Measurements from ENCODE around the gene KCNA3. TPM values are rescaled to one million over a fixed set of nuclear protein-coding genes. Genes with fewer than 3 reads are reported as not detected.

Gene KCNA3
- total RNA-seq, 1 donor from 2014 or later, result 3.6 TPM

DNA sequence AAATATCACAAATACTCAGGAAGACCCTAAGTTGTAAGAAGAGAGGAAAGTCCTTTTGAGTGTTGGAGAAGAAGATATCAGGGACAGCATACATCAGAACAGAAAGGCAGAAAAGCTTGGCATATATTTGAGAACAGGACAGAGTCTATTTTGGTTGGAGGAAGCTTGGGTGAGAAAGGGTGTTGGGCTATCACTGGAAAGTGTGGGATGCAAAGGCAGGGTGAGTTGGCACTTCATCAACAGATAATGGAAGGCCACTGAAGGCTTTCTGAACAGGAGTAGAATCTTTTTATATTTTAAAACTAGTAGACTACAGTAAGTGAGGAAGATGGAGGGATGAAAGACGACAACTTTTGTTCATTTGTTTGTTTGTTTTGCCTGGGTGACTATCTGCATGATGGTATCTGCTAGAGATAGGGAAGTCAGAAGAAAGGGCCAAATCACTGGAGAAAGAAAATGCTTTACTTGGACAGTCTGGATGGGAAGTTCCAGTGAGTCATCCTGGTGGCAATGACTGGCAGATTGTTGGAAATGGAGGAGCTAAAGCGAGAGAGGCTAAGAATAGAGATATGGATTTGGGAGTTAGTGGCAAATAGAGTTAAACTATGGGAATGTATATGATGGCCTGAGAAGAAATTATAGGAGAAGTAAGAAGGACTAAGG is 34.9 kb downstream of the KCNA3 start:
- no peak for DNase-seq (ENCODE audit: low spot score)

DNA sequence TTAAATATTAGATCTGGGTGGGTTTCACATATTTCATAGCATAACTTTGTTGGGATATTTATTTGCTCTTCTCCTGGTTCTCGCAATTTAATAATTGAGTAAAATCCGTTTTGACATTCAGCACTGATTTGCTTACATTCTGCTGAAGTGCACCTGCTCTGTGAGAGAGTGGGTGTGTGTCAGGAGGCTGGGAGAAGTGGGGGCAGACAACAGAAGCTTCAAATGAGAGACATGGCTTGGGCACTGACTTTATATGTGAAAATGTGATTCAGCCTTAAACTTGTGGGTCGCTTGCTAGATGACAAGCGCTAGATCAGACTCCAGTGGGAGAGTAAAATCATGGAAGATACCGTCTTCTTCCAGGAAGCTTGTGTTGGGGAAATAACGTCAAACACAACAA is 36.2 kb downstream of the KCNA3 start:
- no peak for DNase-seq (ENCODE audit: low spot score)

DNA sequence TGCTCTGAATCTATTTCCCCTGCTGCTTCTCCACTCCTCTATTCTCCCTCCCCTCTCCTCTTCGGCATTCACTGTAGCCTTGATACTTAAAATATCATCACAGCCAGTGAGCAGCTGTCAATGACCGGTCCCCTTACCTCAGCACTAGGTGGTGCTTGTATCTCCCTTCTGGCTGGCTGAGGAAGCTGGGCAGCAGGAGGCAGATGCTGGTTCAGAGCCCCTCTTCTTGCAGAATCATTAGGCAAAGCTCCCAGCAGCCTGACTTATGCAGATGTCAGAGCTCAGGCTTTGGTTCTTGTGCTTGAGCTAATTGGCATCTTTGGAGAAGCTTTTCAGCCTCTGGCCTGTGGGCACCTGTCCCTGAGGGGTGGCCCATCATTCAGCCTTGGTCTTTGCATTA is 36.7 kb downstream of the KCNA3 start:
- DNase-seq (ENCODE audit: low spot score), result no peak

DNA sequence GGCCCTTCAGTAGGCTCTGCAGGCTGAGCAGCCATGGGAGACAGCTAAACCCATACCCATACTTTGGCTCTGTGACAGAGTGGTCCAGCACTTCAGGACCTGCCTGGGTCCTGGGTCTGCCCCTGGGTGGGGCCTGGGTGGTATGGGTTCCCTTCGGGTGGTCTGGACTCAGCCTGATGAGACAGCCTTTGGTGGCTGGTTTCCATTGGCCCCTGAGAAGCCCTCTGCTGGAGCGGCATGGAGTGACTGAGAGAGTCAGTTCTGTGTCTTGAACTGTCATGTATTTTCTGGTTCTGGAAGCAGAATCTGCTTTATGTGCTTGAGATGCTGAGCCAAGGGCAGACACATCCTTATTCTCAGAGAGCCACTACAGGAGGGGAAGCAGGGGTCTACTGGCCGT is 37.3 kb downstream of the KCNA3 start:
- no peak for DNase-seq (ENCODE audit: low spot score)

DNA sequence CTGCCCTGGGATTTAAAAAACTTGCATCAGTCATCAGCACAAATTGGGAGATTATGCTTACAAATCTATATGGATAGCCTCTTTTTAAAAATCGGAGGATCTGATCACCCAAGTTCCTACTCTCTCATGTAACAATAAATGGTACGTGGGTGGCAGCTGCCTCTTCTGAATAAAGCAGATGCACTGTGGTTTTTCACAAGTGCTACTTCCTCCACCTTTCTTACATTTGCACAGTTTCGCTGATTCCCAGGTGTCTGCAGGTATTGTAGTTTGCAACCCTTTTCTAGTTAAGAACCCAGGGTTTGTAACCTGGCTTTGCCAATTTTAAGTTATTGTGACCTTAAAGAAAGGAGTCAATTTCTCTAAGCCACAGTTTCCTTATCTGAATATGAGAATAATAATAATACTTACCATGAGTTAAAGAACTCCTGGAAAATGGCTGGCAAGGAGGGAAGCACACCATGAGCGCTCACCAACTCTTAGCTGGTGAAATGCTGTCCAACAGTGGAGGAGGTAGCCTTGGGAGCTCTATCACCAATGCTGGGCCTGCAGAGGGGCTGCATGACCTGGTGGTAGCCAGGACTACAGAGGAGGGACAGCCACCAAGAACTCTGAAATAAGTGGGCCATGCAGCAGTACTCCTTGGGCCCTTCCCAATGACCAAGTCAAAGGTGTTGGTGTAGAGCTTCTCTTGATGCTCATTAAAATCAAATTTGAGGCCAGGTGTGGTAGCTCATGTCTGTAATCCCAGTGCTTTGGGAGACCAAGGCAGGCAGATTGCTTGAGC is 38.4 kb downstream of the KCNA3 start:
- DNase-seq (ENCODE audit: low spot score), result no peak

DNA sequence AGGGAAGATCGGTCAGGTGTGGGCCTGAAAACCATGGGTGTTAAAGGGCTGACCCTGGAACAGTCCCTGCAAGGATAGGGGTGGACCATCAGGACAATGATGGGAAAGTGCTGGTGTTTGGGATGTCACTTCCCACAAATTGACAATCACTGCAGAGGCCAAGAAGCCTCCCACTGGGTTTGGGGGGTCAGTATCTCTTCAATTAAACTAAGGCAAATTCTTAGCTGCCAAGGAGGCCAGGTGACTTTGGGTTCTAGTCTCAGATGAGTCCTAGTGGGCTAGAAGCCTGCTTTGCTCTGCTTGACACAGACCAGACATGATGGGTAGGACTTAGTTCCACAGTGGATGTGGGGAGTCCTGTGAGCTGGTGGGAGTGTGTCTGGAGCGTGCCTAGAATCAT is 39.3 kb downstream of the KCNA3 start:
- DNase-seq (ENCODE audit: low spot score), result no peak

DNA sequence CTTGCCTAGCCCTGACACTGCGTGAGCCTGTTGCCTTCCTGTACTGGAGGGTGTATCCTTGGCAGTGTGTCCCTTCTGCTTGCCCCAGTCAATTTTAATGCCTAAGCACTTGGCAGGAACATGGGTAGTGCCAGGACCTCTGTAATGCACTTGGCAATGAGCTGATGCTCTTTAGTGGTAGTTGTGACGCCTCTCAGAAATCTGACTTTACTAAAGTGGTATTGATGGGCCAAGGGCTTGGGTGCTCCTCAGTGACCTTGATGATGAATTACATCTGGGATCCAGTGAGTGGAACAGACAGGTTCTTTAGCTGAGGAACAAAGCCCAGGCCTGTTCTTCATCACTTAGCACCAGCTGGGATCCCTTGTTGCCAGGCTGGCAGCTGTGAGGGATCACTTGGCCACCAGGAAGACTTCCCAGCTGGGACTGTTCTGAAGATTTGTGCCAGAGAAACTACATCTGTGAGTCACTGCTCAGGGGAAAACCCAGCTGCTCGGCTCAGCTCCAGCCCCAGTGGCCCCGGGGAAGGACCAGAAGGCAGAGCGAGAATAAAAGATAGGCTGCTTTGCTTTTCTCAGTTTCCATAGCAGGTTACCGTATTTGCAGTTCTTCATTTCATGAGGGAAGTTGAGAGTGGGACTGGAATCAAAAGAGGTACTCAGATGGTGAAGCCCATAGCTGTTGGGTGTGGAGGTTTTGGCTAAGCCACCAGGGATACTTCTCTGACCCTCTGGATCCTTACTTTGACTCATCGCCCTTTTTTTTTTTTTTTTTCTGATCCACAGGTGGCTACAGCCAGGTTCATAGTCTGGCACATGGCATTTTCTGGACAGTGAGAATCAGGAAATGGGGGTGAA is 40.1 kb downstream of the KCNA3 start:
- DNase-seq (ENCODE audit: low spot score), result peak; percentile 78

DNA sequence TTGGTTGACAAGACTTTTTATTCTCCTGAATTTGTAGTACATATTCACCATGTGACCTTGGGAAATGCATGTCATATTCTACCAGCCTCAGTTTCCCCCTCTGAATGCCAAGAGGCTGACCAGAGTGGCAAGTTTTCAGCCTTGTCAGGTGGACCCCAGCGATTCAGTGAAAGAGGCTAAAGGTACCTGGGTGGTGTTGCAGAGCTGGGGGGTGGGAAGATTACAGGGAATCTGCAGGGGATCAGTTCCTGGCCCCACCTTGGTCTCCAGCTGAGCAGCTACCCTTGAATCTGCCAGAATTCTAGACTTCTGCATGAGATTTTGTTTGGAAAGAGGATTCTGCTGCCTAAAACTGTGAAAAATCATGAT is 40.7 kb downstream of the KCNA3 start:
- DNase-seq (ENCODE audit: low spot score), result no peak

DNA sequence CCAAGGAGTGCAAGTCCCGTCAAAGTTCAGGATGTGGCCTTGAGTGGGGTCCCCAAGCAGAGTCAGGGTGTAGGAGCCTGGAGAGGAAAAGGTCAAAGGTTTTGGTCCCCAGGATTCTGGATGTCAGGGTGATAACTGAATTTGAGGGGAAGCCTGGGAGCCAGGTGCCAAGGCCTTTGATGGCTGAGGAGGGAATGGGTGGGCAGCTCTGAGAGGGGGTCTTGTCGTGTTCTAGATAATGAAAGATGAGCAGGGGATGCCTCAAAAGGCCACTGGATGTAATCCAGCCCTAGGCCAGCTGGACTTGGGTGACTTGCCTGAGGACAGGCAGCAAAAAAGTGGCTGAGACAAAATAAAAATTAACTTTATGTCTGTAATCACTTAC is 41.1 kb downstream of the KCNA3 start:
- no peak for DNase-seq (ENCODE audit: low spot score)

DNA sequence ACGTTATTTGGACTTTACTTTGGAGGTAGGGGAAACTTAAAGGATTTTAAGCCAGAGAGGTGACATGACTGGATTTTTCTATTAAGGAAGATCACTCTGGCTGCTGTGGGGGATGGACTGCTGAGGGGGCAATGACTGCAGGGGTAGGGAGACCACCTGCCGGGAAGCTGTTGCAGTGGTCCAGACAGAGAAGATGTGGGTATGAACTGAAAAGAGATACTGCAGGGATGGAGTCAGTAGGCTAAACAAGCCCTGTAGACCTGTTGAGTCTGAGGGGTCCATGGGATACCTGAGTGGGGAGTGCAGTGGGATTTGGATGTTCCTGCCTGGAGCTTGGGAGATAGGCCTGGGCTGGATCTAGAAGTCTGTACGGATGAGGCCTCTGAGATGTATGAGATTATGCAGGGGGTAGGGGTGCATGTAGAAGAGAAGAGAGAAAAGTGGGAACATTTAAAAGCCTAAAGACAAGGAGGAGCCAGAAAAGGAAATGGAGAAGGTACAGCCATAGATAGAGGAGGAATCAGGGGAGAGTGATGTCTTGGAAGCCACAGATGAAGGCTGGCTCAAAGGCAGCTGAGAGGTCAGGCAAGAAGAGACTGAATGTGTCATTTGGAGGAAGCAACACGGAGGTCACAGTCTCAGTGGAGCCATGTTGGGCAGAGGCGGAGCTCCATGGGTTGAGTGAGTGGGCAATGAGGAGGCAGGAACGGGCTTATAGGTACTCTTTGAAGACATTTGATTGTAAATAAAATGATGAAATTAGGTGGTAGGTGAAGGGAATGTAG is 42.7 kb downstream of the KCNA3 start:
- DNase-seq (ENCODE audit: low spot score), result no peak

DNA sequence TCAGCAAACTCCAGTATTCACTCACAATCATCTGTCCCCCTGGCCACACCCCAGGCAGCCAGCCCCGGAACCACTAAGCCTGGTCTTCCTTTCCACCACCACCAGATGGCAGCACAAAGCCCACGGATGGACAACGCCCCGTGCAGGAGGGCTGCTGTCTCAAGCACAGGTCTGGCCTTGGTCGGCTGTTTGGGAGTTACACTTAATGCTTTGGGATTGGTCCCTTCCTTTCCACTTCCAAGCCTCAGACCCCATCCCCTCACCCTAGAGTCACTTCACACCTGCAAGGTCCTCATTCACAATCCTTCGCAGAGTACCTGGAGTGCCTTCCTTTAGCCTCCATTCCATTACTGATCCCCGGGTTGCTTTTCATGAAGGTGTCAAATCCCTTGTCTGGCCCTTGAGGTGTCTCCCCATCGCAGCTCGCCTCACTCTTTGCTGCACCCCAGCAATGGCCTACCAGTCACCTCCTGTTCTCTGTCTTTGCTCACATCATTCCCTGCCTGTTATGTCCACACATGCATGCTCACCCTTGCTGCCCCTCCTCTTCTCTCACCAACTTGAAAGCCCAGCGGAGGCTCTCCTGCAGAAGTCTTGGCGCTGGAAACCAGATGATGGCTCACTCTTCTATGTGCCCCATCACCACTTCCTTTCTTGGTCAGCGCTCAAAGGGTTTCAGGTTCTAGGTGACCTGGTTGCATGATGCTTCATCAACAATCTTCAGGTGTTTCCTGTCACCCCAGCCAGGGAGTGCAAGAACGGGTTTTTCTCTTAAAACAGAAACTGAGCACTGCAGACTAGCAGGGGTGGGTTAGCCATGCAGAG is 43.7 kb downstream of the KCNA3 start:
- peak; percentile 86 for DNase-seq (ENCODE audit: low spot score)

DNA sequence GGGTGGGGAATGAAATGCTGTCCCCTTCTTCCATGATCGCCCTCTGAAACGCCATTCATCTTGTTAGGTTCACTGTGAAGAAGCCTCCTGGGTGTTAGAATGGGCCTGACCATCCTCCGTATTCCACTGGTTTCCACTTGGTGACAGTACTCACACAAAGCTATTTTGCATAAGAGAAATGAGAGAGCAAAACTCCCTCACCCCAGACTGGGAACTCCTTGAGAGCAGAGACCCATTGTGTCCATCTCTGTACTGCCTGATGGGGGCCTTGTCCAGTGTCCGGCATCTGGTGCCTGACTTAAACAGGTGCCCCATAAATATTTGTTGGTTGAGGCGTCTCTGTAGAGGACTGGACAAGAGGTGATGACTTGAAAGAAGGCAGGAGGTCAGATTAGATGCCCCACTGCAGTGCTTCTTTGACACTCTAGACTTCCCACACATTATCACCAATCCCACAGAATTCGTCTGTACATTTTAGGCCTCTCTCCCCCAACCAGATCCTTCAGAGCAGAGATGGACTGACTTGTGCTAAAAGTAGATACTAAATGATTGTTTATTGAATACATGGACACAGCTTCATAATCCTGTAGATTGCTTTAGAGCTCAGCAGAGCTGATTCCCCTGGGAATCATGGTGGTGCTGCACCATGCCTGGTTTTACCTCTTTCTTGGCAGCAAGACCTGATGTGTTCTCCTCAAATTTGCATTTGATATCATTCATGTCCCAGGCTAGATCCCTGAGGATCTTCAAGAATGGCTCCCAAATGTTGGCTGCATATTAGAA is 46.2 kb downstream of the KCNA3 start:
- DNase-seq (ENCODE audit: low spot score), result peak; percentile 12

DNA sequence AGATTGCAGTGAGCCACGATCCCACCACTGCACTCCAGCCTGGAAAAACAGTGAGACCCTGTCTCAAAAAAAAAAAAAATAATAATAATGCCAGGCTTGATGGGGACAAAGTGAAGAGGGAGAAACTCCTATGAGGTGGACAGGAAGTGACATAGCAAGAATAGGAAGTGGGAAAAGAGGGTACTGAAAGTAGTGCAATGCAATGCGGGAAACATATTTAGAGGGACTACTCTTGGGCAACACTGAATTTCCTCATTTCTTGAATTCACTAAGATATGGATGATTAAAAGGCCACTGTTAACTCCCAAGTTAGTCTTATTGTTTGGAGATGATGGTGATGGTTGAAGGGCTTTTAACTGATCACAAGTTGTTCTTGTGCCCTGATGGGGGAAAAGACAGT is 47.0 kb downstream of the KCNA3 start:
- DNase-seq (ENCODE audit: low spot score), result no peak

DNA sequence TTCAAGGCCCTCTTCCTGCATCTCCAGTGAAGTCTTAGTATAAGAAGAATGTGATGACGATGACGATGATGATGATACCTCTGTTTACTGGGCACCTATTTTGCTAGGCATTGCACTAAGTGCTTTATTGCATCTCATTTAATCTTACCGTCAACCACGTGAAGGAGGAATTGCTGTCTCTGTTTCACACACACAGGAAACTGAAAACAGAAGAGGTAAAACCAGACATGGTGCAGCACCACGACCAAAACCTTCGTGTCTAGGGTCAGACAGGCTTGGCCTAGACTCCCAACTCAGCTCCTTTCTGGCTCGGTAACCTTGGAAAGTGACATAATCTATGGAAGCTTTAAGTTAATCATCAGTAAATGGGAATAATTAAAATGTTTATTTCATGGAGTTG is 47.9 kb downstream of the KCNA3 start:
- peak; percentile 17 for DNase-seq (ENCODE audit: low spot score)

Other genes starting within 250 kb of the KCNA3 start
- gene PROK1, start 223.8 kb downstream of the KCNA3 start, total RNA-seq, result 9.3 TPM
- gene KCNA10, start 155.8 kb downstream of the KCNA3 start, total RNA-seq, result not detected
- gene KCNA2, start 68.6 kb downstream of the KCNA3 start, total RNA-seq, result 2.6 TPM
- 20.9 TPM for gene CD53, start 198.2 kb upstream of the KCNA3 start, total RNA-seq